Smooth muscle cell (in vitro differentiated cells): ENCODE data around the gene GRIK2. TPM values are rescaled to one million over a fixed set of nuclear protein-coding genes. Genes with fewer than 3 reads are reported as not detected.

Source experiments
- DNase-seq: peaks from one replicate; lab custom pipeline; 2025; ENCODE audit not compliant: unreplicated experiment; lab: John Stamatoyannopoulos, UW
- H2AFZ ChIP-seq: fragments of 200-600 bp; sonication (generic); 2 replicates; pipeline ENCODE4 v1.6.0; 2016; ENCODE audit warnings: antibody characterized with exemption, low read depth, mild to moderate bottlenecking
- H3F3A ChIP-seq: fragments of 200-600 bp; sonication (generic); 2 replicates; pipeline ENCODE4 v1.6.0; 2017; ENCODE audit warnings: antibody characterized with exemption, low read depth
- H3K27ac ChIP-seq: fragments of 200-600 bp; sonication (generic); 2 replicates; pipeline ENCODE4 v1.5.1; 2016; ENCODE audit warnings: low read depth, mild to moderate bottlenecking
- H3K27me3 ChIP-seq: fragments of 200-600 bp; sonication (generic); 2 replicates; pipeline ENCODE4 v1.6.1; 2016; ENCODE audit warnings: low read depth, mild to moderate bottlenecking
- H3K36me3 ChIP-seq: fragments of 200-600 bp; sonication (generic); 2 replicates; pipeline ENCODE4 v1.5.1; 2016; ENCODE audit warnings: low read depth
- H3K4me1 ChIP-seq: fragments of 200-600 bp; sonication (generic); 2 replicates; pipeline ENCODE4 v1.5.1; 2016; ENCODE audit warnings: low read depth
- H3K4me2 ChIP-seq: fragments of 200-600 bp; sonication (generic); 2 replicates; pipeline ENCODE4 v1.6.0; 2016; ENCODE audit warnings: mild to moderate bottlenecking
- H3K4me3 ChIP-seq: fragments of 200-600 bp; sonication (generic); 2 replicates; pipeline ENCODE4 v1.5.1; 2016; ENCODE audit warnings: mild to moderate bottlenecking
- H3K79me2 ChIP-seq: fragments of 200-600 bp; sonication (generic); 2 replicates; pipeline ENCODE4 v1.6.0; 2016; ENCODE audit warnings: low read depth, mild to moderate bottlenecking
- H3K9ac ChIP-seq: fragments of 200-600 bp; sonication (generic); 2 replicates; pipeline ENCODE4 v1.6.0; 2016; ENCODE audit warnings: low read depth
- H3K9me3 ChIP-seq: fragments of 200-600 bp; sonication (generic); replicated peaks from 2 replicates; pipeline ENCODE4 v1.5.1; 2016; ENCODE audit warnings: low read depth
- H4K20me1 ChIP-seq: fragments of 200-600 bp; sonication (generic); 2 replicates; pipeline ENCODE4 v1.6.0; 2016; ENCODE audit warnings: low read depth
- CTCF ChIP-seq: fragments of 200-600 bp; sonication (generic); IDR thresholded peaks from 2 replicates; pipeline ENCODE4 v1.5.1; 2017; ENCODE audit warnings: borderline replicate concordance, mild to moderate bottlenecking, antibody characterized with exemption; ENCODE audit not compliant: insufficient read depth, poor library complexity, severe bottlenecking
- WGBS: methylation state at CpG from one replicate; pipeline ENCODE4 v1.1.7; 2016; ENCODE audit warnings: low lambda C conversion rate; 5-methylcytosine and 5-hydroxymethylcytosine counted together
- polyA plus RNA-seq: library from polyadenylated mRNA; unstranded; fragments of >200 nt; fragmentation: Nextera tagmentation; extraction: Ambion mirVana; gene quantifications from 2 replicates; pipeline ENCODE4 v1.2.1, GENCODE V29; 2016
- total RNA-seq: library from RNA; depleted of rRNA; stranded (reverse); fragments of >200 nt; gene quantifications from 2 replicates; pipeline ENCODE4 v1.2.3, GENCODE V29; 2014

Gene GRIK2
- total and polyA plus RNA-seq, 2 experiments from 2014 or later = 10.0 to 23.6 TPM

GRCh38 chr6:101572627-101573026 lies 179.1 kb downstream of the GRIK2 start:
- Histone ChIP-seq H4K20me1 (no peaks in the 10 kb centered on the region), H3K4me2 (no peak overlapping the region), H3K9ac (no peak overlapping the region), H3K4me1 (no peaks in the 10 kb centered on the region), H3F3A (no peaks in the 10 kb centered on the region), H2AFZ (no peak overlapping the region), H3K36me3 (no peaks in the 10 kb centered on the region), H3K27ac (no peak overlapping the region), H3K9me3 (no peaks in the 10 kb centered on the region), H3K79me2 (no peaks in the 10 kb centered on the region), H3K27me3 (no peaks in the 10 kb centered on the region), H3K4me3 (no peak overlapping the region)
- 93% methylated on average over 4 of the region's 4 CpGs for WGBS
- DNase-seq = no peak
- no peak for TF ChIP-seq CTCF

DNA sequence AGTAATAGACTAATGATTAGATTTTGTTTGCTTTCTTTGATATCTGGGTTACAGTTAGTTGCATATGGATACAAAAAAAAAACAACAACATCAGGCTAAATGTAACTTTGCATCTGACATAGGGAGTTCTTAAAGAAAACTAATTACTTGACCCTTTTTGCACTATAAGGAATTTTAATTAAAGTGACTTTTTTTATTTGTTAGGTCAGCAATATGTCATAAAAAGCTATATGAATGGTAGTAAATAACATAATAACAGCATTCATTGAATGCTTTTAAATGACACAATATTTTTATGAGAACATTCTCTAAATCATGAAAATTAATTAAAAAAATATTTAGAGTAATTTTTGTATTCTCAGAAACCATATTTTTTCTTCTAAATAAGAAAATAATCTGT lies 183.6 kb downstream of the GRIK2 start:
- Histone ChIP-seq H3K4me1 (no peaks in the 10 kb centered on the region), H3K4me3 (no peak overlapping the region), H3K27me3 (no peaks in the 10 kb centered on the region), H3F3A (no peaks in the 10 kb centered on the region), H3K9ac (no peak overlapping the region), H4K20me1 (no peaks in the 10 kb centered on the region), H2AFZ (no peak overlapping the region), H3K9me3 (no peaks in the 10 kb centered on the region), H3K36me3 (no peaks in the 10 kb centered on the region), H3K79me2 (no peaks in the 10 kb centered on the region), H3K4me2 (no peak overlapping the region), H3K27ac (no peak overlapping the region)
- no peak for TF ChIP-seq CTCF
- DNase-seq = no peak

- Histone ChIP-seq H3K4me1 (no peaks in the 10 kb centered on the region), H3K4me2 (no peak overlapping the region), H2AFZ (no peak overlapping the region), H3K27me3 (no peaks in the 10 kb centered on the region), H3K9ac (no peak overlapping the region), H3K79me2 (no peaks in the 10 kb centered on the region), H3K27ac (no peak overlapping the region), H3K4me3 (no peak overlapping the region), H3F3A (no peaks in the 10 kb centered on the region), H3K36me3 (no peaks in the 10 kb centered on the region), H4K20me1 (no peaks in the 10 kb centered on the region), H3K9me3 (no peaks in the 10 kb centered on the region)
- 91% methylated on average over 1 of the region's 1 CpG for WGBS
- no peak for DNase-seq
- no peak for TF ChIP-seq CTCF
Observed at GRCh38 chr6:101578306-101578705, 184.8 kb downstream of the GRIK2 start.

GRCh38 chr6:101582792-101583191 lies 189.3 kb downstream of the GRIK2 start:
- Histone ChIP-seq H3K4me2 (no peak overlapping the region), H3K9ac (no peak overlapping the region), H2AFZ (no peak overlapping the region), H3K36me3 (no peaks in the 10 kb centered on the region), H3F3A (no peaks in the 10 kb centered on the region), H3K27ac (no peak overlapping the region), H3K9me3 (no peaks in the 10 kb centered on the region), H3K79me2 (no peaks in the 10 kb centered on the region), H3K27me3 (no peaks in the 10 kb centered on the region), H3K4me3 (no peak overlapping the region), H3K4me1 (no peaks in the 10 kb centered on the region), H4K20me1 (no peaks in the 10 kb centered on the region)
- TF ChIP-seq CTCF = no peak
- no peak for DNase-seq
